GM18861 (cell line): Measurements from ENCODE around the gene CXorf49.
A peak's percentile ranks its signal among the peaks of the same experiment; 100 is the strongest.
"Not testable (repeated sequence)": the region's sequence is repeated elsewhere in the genome, so short reads cannot be mapped to it uniquely, and the experiment has no call there.

Experiments used
- ATAC-seq: cut with Tn5 transposase; IDR thresholded peaks from one replicate; pipeline ENCODE4 v1.9.1; 2021; ENCODE audit not compliant: unreplicated experiment

The CXorf49 gene

DNA sequence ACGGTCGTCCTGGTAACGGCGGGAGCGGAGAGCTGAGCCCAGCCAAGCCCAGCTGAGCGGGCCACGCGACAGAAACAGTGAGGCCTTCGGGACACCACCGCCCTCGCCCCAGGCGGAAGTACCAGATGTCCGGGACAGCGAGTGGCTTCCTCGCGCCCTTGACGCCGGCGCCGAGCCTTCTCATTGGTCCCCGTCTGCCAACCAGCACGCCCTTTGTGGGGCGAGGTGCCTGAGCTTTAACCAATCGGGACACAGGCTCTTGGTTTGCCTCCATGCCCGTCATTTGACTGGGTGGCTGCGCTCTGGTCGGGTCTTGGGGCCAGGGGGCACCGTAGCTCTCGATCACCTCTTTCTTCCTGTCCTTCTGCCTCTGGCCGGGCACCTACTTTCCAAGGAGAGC is at the start of gene CXorf49:
Gene CXorf49, minus strand, starts transcription at position 101 of the 400 bp plus-strand sequence. CDS start 134 bp downstream, outside the sequence.
- ATAC-seq, result not testable (repeated sequence)

DNA sequence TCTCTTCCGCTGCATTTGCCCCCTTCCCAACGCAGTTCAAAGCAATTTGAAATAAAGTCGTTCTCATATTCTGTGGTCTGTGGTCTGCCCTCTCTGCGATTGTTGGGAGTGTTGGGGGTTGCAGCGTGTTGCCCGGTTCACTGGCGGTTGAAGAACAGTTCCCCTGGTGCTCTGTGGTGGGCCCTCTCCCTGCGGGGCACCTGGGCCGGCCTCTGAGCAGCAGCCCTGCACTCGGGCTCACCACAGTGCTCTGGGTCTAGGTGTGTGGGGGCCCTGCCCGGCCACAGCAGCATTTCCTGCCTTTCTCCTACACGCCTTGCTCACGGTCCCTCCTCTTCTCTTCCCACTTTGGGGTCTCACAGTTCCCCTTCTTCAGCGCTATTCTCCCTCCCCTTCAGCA is 49.0 kb upstream of the CXorf49 start:
- ATAC-seq, result not testable (repeated sequence)

DNA sequence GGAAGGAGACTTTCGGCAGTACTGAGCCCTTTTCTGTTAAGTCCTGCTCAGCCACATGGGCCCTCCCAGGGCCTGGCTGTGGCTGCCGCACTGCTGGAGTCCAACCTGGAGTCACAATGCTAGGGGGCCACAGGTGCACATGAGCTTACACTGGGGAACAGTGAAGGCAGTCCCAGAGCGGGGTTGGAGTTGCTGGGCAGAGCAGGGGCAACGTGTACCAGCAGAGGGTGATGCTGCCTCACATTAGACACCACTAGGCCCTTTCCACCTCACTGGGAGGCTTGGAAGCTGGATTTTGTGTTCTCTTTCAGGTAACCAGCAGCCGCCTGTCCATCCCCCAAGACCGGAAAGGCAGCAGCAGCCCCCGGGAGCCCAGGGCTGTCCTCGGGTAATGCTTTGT is 47.5 kb upstream of the CXorf49 start:
- not testable (repeated sequence) for ATAC-seq

DNA sequence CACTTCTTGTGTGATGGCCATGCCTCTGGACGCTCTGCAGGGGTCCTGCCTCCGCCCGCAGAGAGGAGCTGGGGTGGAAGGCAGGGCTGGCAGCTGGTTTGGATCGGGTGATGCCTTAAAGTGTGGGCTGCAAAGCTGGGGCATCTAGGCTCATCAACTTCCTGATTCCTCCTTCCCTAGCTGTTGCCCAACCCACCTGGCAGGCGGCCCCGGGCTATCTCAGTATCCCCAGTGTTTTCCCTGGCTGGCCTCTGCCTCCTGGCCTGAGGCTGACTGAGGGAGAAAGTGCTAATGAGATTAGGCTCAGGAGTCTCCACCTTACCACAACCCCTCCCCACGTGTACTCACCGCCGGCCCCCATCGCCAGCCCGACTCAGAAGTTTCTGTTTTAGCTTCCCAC is 46.7 kb upstream of the CXorf49 start:
- ATAC-seq, result not testable (repeated sequence)

DNA sequence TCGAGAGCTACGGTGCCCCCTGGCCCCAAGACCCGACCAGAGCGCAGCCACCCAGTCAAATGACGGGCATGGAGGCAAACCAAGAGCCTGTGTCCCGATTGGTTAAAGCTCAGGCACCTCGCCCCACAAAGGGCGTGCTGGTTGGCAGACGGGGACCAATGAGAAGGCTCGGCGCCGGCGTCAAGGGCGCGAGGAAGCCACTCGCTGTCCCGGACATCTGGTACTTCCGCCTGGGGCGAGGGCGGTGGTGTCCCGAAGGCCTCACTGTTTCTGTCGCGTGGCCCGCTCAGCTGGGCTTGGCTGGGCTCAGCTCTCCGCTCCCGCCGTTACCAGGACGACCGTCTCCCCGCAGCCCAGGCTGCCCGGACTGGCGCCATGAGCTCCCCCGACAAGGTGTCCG is 45.0 kb upstream of the CXorf49 start, which contains the start of gene CXorf49B:
Gene CXorf49B, plus strand, starts transcription at position 301 of the 400 bp plus-strand sequence. Its CDS starts 75 bp downstream, at position 376.
- not testable (repeated sequence) for ATAC-seq

DNA sequence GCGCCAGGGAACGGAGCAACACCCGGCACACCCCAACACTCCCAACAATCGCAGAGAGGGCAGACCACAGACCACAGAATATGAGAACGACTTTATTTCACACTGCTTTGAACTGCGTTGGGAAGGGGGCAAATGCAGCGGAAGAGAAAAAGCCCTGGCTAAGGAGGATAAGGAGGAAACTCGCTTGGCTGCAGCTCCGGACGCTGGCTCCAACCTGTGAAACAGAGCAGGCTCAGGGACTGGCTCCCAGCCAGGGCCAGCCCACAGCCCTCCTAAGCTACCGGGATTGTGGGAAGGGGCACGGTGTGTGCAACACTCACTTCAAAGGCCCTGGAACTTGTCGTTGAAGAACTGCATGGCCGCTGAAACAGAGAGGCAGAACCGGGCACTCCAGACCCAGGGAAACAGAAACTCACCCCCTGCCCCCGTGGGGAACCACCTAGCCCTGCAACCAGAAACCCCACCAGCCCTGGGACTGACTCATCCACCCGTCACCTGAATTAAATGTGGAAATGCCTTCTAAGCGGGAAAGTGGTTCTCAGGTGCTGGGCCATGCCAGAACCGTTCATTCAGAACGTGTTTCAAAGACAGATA is 42.7 kb upstream of the CXorf49 start:
- not testable (repeated sequence) for ATAC-seq

DNA sequence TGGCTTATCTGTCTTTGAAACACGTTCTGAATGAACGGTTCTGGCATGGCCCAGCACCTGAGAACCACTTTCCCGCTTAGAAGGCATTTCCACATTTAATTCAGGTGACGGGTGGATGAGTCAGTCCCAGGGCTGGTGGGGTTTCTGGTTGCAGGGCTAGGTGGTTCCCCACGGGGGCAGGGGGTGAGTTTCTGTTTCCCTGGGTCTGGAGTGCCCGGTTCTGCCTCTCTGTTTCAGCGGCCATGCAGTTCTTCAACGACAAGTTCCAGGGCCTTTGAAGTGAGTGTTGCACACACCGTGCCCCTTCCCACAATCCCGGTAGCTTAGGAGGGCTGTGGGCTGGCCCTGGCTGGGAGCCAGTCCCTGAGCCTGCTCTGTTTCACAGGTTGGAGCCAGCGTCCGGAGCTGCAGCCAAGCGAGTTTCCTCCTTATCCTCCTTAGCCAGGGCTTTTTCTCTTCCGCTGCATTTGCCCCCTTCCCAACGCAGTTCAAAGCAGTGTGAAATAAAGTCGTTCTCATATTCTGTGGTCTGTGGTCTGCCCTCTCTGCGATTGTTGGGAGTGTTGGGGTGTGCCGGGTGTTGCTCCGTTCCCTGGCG is 2.3 kb upstream of the CXorf49 start:
- not testable (repeated sequence) for ATAC-seq

DNA sequence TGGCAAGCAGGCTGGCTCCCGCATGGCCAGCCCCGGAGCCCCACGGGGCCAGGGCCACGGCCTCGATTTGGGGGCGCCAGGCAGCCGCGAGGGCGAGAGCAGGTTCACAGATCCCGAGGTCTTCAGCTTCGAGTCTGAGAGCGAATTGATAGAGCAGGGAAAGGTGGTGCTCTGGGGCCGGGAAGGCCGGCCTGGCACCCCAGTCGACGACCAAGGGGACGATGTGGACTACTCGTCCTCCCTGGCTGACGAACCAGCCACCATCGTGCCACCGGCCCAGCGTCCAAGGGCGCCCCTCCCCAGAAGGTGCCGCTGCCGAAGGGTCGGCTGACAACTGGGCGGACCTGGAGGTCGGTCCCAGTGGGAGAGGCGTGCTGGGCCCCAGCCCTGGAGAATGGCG is 1.1 kb upstream of the CXorf49 start:
- ATAC-seq, result not testable (repeated sequence)

DNA sequence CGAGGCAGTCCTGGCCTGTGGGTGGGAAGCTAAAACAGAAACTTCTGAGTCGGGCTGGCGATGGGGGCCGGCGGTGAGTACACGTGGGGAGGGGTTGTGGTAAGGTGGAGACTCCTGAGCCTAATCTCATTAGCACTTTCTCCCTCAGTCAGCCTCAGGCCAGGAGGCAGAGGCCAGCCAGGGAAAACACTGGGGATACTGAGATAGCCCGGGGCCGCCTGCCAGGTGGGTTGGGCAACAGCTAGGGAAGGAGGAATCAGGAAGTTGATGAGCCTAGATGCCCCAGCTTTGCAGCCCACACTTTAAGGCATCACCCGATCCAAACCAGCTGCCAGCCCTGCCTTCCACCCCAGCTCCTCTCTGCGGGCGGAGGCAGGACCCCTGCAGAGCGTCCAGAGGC is 1.8 kb downstream of the CXorf49 start:
- ATAC-seq, result not testable (repeated sequence)

DNA sequence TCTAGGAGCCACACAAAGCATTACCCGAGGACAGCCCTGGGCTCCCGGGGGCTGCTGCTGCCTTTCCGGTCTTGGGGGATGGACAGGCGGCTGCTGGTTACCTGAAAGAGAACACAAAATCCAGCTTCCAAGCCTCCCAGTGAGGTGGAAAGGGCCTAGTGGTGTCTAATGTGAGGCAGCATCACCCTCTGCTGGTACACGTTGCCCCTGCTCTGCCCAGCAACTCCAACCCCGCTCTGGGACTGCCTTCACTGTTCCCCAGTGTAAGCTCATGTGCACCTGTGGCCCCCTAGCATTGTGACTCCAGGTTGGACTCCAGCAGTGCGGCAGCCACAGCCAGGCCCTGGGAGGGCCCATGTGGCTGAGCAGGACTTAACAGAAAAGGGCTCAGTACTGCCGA is 2.5 kb downstream of the CXorf49 start:
- not testable (repeated sequence) for ATAC-seq

DNA sequence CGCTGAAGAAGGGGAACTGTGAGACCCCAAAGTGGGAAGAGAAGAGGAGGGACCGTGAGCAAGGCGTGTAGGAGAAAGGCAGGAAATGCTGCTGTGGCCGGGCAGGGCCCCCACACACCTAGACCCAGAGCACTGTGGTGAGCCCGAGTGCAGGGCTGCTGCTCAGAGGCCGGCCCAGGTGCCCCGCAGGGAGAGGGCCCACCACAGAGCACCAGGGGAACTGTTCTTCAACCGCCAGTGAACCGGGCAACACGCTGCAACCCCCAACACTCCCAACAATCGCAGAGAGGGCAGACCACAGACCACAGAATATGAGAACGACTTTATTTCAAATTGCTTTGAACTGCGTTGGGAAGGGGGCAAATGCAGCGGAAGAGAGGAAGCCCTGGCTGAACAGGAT is 4.0 kb downstream of the CXorf49 start:
- not testable (repeated sequence) for ATAC-seq

DNA sequence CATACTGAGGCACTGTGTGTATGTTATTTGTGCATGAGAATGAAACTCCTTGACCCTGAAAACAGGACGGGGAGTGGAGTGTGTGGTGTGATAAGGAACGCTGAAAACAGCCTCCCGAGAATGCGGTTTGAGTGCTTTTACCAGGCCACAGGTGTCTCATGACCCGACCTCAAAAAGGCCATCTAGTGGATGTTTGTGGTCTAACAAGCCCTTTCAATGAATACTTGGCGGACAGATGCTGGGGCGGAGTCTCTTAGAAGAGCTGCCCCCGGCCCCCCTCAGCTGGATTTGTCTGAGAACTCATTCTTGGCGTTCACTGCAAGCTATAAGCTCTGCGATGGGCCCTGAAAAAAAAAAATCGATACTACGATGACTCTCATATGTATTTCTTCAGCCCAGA is 15.2 kb downstream of the CXorf49 start:
- ATAC-seq, result peak; percentile 63

DNA sequence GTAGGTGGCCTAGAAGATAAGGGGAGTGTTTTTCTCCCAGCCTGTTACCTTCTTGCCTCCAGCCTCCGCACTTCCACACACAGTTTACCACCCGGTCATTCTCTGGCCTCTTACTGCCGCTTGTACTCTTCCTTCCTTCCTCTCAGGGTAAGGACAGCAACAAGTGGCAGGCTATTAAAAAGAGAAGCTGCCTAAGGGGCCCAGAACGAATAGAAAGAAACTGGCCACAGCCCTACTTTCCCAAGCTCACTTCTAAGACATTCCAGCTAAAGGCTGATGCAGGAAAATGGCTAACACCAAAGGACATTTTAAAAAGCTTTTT is 19.1 kb downstream of the CXorf49 start:
- ATAC-seq, result not testable (repeated sequence)

DNA sequence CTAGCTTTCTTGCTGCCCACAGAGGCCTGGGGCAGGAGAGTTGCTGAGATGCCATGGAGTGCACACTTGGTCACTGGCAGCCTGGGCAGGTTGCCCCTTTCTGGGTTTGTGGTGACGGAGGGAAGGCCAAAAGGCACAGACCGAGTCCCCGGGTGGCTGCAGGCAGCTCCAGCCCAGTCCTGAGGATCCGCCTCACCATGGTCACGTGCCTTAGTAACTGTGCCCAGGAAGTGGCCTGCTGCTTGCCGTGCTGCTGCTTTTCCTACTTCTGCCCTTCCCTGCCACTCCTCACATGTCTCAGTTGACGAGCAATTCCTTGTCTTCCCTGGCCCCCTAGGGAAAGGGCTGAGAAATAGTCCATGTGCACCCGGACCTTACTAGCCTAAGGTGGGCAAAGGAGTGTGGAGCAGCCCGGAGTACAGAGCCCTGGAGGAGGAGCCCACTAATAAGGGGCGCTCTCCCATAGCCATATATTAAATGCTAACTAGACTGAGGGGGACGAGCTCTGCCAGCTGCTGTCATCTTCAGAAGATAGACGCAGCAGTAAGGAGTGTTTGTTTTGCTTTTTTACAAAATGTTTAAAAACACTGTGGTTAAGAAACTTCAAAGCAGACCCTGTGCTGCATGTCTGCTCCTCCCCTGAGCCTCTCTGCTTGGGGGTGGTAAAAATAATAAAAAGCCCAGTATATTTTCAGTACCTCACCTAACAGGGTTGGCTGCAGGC is 19.6 kb downstream of the CXorf49 start:
- ATAC-seq, result not testable (repeated sequence)

DNA sequence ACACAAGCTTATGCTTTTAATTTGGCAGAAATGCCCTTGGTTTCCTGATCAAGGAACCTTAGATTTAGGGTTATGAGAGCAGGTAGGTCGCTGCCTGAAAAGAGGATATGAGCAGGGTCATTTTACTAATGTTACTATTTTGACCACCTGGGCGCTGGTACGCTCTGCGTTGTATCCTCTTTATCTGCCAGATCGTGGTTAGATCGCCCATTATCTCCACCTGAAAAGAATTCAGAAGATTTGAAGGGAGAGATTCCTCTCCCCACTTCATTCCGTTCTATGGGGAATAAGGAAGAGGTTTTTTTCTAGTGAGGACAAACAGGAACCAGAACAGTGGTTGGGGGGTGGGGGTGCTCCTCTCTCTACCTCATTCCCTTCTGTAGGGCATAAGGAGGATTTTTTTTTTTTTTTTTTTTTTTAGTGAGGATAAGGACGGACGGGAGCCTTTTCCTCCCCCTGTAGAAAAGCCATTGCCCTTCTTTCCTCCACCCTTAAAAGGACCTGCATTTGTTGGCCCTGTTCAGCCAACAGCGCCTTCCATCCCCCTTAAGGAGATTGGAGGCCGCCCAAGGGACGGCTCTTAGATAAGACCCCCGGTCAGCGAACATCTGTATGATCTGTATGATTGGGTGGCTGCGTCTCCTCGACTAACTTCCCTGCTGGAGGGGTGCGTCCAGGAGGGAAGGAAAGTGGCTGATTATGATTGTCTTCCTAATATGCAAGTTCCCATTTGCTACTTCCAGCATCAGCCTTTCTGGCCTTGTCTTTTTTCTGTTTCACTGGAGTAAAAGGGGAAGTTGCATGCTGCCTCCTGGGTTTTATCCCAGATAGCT is 20.4 kb downstream of the CXorf49 start:
- peak; percentile 51 for ATAC-seq

DNA sequence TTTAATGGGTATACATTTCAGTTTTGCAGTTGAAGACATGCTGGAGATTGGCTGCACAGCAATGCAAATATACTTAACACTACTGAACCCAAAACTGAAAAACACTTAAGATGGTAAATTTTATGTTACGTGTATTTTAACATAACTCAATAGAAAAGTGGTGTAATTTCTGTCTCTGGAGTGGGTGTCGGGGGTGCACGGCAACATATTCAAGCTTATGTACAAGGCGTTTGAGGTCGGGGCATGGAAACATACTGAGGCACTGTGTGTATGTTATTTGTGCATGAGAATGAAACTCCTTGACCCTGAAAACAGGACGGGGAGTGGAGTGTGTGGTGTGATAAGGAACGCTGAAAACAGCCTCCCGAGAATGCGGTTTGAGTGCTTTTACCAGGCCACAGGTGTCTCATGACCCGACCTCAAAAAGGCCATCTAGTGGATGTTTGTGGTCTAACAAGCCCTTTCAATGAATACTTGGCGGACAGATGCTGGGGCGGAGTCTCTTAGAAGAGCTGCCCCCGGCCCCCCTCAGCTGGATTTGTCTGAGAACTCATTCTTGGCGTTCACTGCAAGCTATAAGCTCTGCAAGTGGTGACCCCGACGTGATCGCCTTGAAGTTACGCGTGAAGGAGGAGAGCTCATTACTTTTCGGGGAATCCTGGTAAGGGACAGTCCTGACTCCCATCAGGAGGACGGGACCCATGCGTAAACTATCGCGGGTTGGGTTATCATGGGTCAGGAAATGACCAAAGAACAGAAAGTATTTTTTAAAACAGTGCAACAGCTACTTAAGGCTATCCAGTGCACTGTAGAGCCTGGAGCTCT is 21.2 kb downstream of the CXorf49 start:
- peak; percentile 48 for ATAC-seq

DNA sequence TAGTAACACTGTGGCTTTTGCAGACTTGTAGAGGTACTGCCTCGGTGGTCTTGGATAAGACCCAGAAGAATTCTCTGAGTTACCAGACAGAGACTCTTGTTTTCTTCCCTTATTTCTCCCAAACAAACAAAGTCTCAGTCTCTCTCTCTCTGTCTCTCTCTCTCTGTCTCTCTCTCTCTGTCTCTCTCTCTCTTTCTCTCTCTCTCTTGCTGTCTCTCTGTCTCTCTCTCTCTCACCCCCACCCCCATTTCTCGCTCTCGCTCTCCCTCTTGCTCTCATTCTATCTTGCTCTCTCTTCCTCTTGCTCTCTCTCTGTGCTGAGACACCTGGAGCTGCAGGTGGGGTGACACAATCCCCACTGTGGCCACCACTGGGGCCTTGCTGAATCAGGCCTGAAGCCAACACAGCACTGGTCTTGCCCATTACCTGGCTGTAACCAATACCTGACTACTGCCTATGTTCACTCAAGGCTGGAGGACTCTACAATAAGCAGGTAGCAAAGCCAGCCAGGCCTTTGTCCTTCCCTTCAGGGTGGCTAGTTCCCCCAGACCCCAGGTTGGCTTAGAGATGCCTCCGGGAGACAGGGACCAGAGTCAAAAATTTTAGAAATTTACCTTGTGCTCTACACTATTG is 38.4 kb downstream of the CXorf49 start:
- ATAC-seq, result no peak

DNA sequence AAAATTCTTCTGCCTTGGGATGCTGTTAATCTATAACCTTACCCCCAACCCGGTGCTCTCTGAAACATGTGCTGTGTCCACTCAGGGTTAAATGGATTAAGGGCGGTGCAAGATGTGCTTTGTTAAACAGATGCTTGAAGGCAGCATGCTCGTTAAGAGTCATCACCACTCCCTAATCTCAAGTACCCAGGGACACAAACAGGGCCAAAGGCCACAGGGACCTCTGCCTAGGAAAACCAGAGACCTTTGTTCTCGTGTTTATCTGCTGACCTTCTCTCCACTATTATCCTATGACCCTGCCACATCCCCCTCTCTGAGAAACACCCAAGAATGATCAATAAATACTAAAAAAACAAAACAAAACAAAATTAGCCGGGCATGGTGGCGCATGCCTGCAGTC is 40.9 kb downstream of the CXorf49 start:
- not testable (repeated sequence) for ATAC-seq

DNA sequence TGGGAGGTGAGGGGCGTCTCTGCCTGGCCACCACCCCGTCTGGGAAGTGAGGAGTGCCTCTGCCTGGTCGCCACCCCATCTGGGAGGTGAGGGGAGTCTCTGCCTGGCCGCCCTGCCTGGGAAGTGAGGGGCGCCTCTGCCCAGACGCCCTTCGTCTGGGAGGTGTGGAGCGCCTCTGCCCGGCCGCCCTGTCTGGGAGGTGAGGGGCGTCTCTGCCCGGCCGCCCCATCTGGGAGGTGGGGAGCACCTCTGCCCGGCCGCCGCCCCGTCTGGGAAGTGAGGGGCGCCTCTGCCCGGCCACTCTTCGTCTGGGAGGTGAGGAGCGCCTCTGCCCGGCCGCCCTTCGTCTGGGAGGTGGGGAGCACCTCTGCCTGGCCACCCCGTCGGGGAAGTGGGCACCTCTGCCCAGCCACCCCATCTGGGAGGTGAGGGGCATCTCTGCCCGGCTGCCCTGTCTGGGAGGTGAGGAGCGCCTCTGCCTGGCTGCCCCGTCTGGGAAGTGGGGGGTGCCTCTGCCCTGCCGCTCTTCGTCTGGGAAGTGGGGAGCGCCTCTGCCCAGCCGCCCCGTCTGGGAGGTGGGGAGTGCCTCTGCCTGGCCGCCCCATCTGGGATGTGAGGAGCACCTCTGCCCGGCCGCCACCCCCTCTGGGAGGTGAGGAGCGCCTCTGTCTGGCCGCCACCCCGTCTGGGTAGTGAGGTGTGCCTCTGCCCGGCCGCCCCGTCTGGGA is 41.9 kb downstream of the CXorf49 start:
- not testable (repeated sequence) for ATAC-seq
